NB4 (cell line): ENCODE measurements around the gene GALNTL6.

Experiments
- DNase-seq: peaks from one replicate; pipeline ENCODE4 v3.0.0; 2010; ENCODE audit warnings: low read depth
- H3K4me3 ChIP-seq: one replicate; pipeline ENCODE4 v1.5.1; 2011; ENCODE audit warnings: mild to moderate bottlenecking, low read depth, low read length, moderate library complexity
- MAX ChIP-seq: IDR thresholded peaks from 2 replicates; pipeline ENCODE4 v1.6.1; 2011; ENCODE audit warnings: low read depth, low read length
- MYC ChIP-seq: IDR thresholded peaks from 2 replicates; pipeline ENCODE4 v1.6.1; 2011; ENCODE audit warnings: low read depth, low read length
- POLR2A ChIP-seq: IDR thresholded peaks from 2 replicates; pipeline ENCODE4 v1.6.1; 2011; ENCODE audit warnings: mild to moderate bottlenecking; ENCODE audit not compliant: insufficient read length; ENCODE audit errors: extremely low read depth
- TF ChIP-seq, protein P1 (sequence below): IDR thresholded peaks from one replicate; pipeline ENCODE4 v1.5.1; 2012; ENCODE audit warnings: low read depth, low read length

Gene GALNTL6

GRCh38 chr4:172344308-172344938, 531.2 kb downstream of the GALNTL6 start:
- no peak for DNase-seq
- TF ChIP-seq, protein P1, sequence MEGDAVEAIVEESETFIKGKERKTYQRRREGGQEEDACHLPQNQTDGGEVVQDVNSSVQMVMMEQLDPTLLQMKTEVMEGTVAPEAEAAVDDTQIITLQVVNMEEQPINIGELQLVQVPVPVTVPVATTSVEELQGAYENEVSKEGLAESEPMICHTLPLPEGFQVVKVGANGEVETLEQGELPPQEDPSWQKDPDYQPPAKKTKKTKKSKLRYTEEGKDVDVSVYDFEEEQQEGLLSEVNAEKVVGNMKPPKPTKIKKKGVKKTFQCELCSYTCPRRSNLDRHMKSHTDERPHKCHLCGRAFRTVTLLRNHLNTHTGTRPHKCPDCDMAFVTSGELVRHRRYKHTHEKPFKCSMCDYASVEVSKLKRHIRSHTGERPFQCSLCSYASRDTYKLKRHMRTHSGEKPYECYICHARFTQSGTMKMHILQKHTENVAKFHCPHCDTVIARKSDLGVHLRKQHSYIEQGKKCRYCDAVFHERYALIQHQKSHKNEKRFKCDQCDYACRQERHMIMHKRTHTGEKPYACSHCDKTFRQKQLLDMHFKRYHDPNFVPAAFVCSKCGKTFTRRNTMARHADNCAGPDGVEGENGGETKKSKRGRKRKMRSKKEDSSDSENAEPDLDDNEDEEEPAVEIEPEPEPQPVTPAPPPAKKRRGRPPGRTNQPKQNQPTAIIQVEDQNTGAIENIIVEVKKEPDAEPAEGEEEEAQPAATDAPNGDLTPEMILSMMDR = no peak
- TF ChIP-seq MAX = no peak
- TF ChIP-seq MYC = no peak
- no peak for TF ChIP-seq POLR2A

DNA sequence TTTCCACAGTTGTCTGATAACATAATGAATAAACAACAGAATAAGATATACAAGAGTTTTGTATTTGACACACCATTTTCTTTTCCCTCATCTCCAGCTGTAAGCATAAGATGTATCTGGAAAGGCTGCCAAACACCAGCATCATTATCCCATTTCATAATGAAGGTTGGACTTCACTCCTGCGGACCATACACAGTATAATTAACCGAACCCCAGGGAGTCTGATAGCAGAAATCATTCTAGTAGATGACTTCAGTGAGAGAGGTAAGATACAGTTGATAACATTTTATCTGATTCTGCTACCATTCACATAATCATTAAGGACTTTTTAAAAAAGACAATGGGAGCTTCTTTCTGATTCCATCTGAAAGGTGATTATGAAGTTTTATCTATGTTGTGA, 535.2 kb downstream of the GALNTL6 start:
- TF ChIP-seq MAX = no peak
- no peak overlapping the region for H3K4me3 ChIP-seq
- DNase-seq = no peak

More at GRCh38 chr4:172344308-172344938, 531.2 kb downstream of the GALNTL6 start:
- H3K4me3 ChIP-seq = no peak overlapping the region

DNA sequence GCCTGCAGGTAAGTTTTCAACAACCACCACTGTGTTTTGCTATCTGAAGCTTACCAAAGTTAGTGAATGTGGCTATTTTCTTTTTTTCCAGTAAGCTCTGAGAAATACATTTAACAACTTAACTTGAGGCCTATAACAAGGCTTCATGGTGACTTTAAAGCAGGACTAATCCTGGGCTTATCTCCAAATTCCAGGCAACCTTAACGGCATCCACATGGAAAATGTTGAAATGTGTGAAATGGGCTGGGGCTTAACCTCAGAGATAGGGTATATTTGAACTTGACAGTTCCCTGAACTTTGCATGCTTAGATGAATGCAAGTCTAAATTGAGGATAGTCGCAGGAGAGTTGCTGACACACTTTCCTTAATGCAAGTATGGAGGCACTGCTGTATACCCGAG, 539.2 kb downstream of the GALNTL6 start:
- DNase-seq = no peak
- TF ChIP-seq POLR2A = no peak
- no peak for TF ChIP-seq MYC
- TF ChIP-seq, protein P1 = no peak
- TF ChIP-seq MAX = no peak
- H3K4me3 ChIP-seq = no peak overlapping the region

DNA sequence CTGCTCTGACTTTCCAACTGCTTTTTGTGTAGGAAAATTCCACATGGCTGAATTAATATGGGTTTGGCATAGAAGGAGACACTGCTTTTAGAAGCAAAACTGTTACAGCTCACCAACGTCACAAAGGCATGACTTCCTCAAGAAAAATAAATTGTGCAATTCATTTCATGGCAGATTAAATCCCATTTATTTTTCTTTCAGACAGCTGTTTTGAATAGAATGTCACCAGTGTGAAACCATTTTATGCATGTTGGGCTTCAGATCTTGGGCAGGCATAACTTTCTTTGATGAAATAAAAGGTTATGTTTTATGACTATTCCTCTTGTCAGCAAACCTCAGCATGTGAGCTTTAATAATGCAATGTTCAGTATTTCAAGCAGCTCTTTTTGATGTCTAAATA, 542.8 kb downstream of the GALNTL6 start:
- TF ChIP-seq MYC (no peak), POLR2A (no peak), MAX (no peak)
- TF ChIP-seq, protein P1 = no peak
- H3K4me3 ChIP-seq = no peak overlapping the region
- no peak for DNase-seq

GRCh38 chr4:172357006-172357540, 543.9 kb downstream of the GALNTL6 start:
- H3K4me3 ChIP-seq = no peak overlapping the region
- TF ChIP-seq, protein P1 = no peak
- TF ChIP-seq MYC = no peak
- TF ChIP-seq MAX = no peak
- no peak for TF ChIP-seq POLR2A
- DNase-seq = no peak

DNA sequence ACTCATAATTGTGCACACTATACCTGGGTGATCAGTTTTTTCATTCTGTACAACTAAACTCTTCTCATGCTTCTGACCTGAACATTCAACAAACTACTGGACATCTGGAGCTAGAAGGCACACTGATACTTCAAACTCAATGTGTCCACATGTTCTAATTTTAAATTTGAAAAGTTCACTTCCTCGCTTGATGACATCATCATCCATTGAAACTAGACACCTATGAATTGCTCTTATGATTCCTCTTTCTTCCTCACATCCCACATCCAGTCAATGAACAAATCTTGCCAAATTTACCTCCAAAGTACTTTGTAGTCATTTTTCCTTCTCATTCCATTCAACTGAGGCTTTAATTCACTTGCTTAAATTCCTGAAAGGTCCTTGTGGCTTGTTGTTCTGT, 549.4 kb downstream of the GALNTL6 start:
- H3K4me3 ChIP-seq = no peak overlapping the region
- no peak for DNase-seq
- TF ChIP-seq, protein P1 = no peak
- no peak for TF ChIP-seq MAX
- no peak for TF ChIP-seq MYC
- no peak for TF ChIP-seq POLR2A
